Upper lobe of left lung (tissue), 6 donors: Measurements from ENCODE around the gene ENPP3. TPM values are rescaled to one million over a fixed set of nuclear protein-coding genes. Genes with fewer than 3 reads are reported as not detected.

ENCODE experiments used
- ATAC-seq, 2 donors: fragments of 200-7000 bp; cut with Tn5 transposase; one replicate each; pipeline ENCODE4 v1.9.1; 2022; ENCODE audit warnings: mild to moderate bottlenecking in 2 of 2, moderate library complexity in 2 of 2; ENCODE audit not compliant: low FRiP score in 2 of 2
- DNase-seq, 2 donors: peaks; one replicate each; pipeline ENCODE4 v3.0.0-alpha.2; 2019 to 2020
- H3K27ac ChIP-seq, 4 donors: fragments of 200-600 bp; sonication (generic); one replicate each; pipeline ENCODE4 v1.5.1; 2016 to 2019
- H3K27me3 ChIP-seq, 4 donors: fragments of 200-600 bp; sonication (generic); one replicate each; pipeline ENCODE4 v1.5.1; 2017 to 2019
- H3K36me3 ChIP-seq, 4 donors: fragments of 200-600 bp; sonication (generic); one replicate each; pipeline ENCODE4 v1.5.1; 2016 to 2019
- H3K4me1 ChIP-seq, 4 donors: fragments of 200-600 bp; sonication (generic); one replicate each; pipeline ENCODE4 v1.5.1; 2018 to 2019
- H3K4me3 ChIP-seq, 4 donors: fragments of 200-600 bp; sonication (generic); one replicate each; pipeline ENCODE4 v1.5.1; 2017 to 2019; ENCODE audit warnings: mild to moderate bottlenecking in 2 of 4, moderate library complexity in 1 of 4
- H3K9me3 ChIP-seq, 4 donors: fragments of 200-600 bp; sonication (generic); one replicate each; pipeline ENCODE4 v1.5.1; 2018 to 2019
- CTCF ChIP-seq, 6 experiments: fragments of 450-650 bp in 4 of 6; fragments of 200-600 bp in 2 of 6; sonication (generic) in 2 of 6; IDR thresholded peaks; one replicate each; pipeline ENCODE4 v1.5.1; 2016 to 2019; ENCODE audit warnings: antibody characterized with exemption in 6 of 6
- EP300 ChIP-seq, 4 donors: sonication (generic); formaldehyde crosslinking; IDR thresholded peaks; one replicate each; pipeline ENCODE4 v1.5.1; 2017; ENCODE audit warnings: antibody characterized with exemption in 4 of 4, control low read depth in 2 of 4
- POLR2A ChIP-seq, 4 donors: fragments of 450-650 bp; IDR thresholded peaks; one replicate each; pipeline ENCODE4 v1.5.1; 2016 to 2017; ENCODE audit warnings: antibody characterized with exemption in 4 of 4, mild to moderate bottlenecking in 2 of 4
- POLR2AphosphoS5 ChIP-seq, 2 donors: sonication (generic); formaldehyde crosslinking; IDR thresholded peaks; one replicate each; pipeline ENCODE4 v1.5.1; 2017; ENCODE audit warnings: antibody characterized with exemption in 2 of 2
- WGBS, 2 donors: methylation state at CpG; one replicate each; pipeline ENCODE4 v1.1.5; 2017 to 2018; 5-methylcytosine and 5-hydroxymethylcytosine counted together
- total RNA-seq, 6 donors: library from RNA; depleted of rRNA in 4 of 6; stranded (reverse); fragments of >200 nt in 4 of 6; gene quantifications; one replicate each; pipeline versions ENCODE4 v1.1.0 to v1.2.1, GENCODE V29; 2016 to 2021
- donor health status: DM: no; HTN: no; CAD: no; lungs with moderate emphysema.
- donor health status: DM: no; HTN: yes; CAD: no; lungs with severe emphysema.

Gene ENPP3
- total RNA-seq, 6 donors from 2014 or later = under 0.01 to 2.1 (median 0.39) TPM

GRCh38 chr6:131775886-131776285 lies 138.8 kb downstream of the ENPP3 start:
- WGBS, 2 donors = 89 to 95% methylated on average over 3 of the region's 3 CpGs
- H3K9me3 ChIP-seq = no peaks in the 10 kb centered on the region
- no peaks in the 10 kb centered on the region for H3K36me3 ChIP-seq
- ATAC-seq (no peak), DNase-seq (no peak)
- H3K27ac ChIP-seq = no peak overlapping the region
- H3K27me3 ChIP-seq = no peaks in the 10 kb centered on the region
- TF ChIP-seq CTCF (IDR thresholded peaks at IDR 0.05) (no peak), POLR2AphosphoS5 (IDR thresholded peaks at IDR 0.05) (no peak), POLR2A (IDR thresholded peaks at IDR 0.05) (no peak), EP300 (IDR thresholded peaks at IDR 0.05) (no peak)
- no peak overlapping the region for H3K4me3 ChIP-seq
- H3K4me1 ChIP-seq = no peaks in the 10 kb centered on the region

- ATAC-seq (no peak), DNase-seq (no peak)
- 77 to 91% methylated on average over 2 of the region's 2 CpGs for WGBS, 2 donors
- Histone ChIP-seq H3K27me3 (no peaks in the 10 kb centered on the region), H3K27ac (no peak overlapping the region), H3K36me3 (no peaks in the 10 kb centered on the region), H3K4me3 (no peak overlapping the region), H3K4me1 (no peaks in the 10 kb centered on the region), H3K9me3 (no peaks in the 10 kb centered on the region)
- TF ChIP-seq POLR2AphosphoS5 (IDR thresholded peaks at IDR 0.05) (no peak), EP300 (IDR thresholded peaks at IDR 0.05) (no peak), POLR2A (IDR thresholded peaks at IDR 0.05) (no peak), CTCF (IDR thresholded peaks at IDR 0.05) (no peak)
Observed at GRCh38 chr6:131776985-131777384, 139.9 kb downstream of the ENPP3 start.

GRCh38 chr6:131778169-131778568 lies 141.1 kb downstream of the ENPP3 start:
- H3K9me3 ChIP-seq = no peaks in the 10 kb centered on the region
- no peaks in the 10 kb centered on the region for H3K4me1 ChIP-seq
- no peak for TF ChIP-seq POLR2AphosphoS5 (IDR thresholded peaks at IDR 0.05)
- no peak for TF ChIP-seq CTCF (IDR thresholded peaks at IDR 0.05)
- TF ChIP-seq EP300 (IDR thresholded peaks at IDR 0.05) = no peak
- no peak for TF ChIP-seq POLR2A (IDR thresholded peaks at IDR 0.05)
- H3K36me3 ChIP-seq = no peaks in the 10 kb centered on the region
- no peak overlapping the region for H3K4me3 ChIP-seq
- no peak for DNase-seq
- H3K27ac ChIP-seq = no peak overlapping the region
- 72 to 76% methylated on average over 1 of the region's 1 CpG for WGBS, 2 donors
- no peaks in the 10 kb centered on the region for H3K27me3 ChIP-seq
- ATAC-seq = peak in 1 of 2 donors; percentile 46

- 90 to 91% methylated on average over 2 of the region's 2 CpGs for WGBS, 2 donors
- no peak overlapping the region for H3K27ac ChIP-seq
- no peak overlapping the region for H3K4me3 ChIP-seq
- ATAC-seq (no peak), DNase-seq (no peak)
- no peaks in the 10 kb centered on the region for H3K36me3 ChIP-seq
- TF ChIP-seq EP300 (IDR thresholded peaks at IDR 0.05) (no peak), POLR2AphosphoS5 (IDR thresholded peaks at IDR 0.05) (no peak), CTCF (IDR thresholded peaks at IDR 0.05) (no peak), POLR2A (IDR thresholded peaks at IDR 0.05) (no peak)
- H3K9me3 ChIP-seq = no peaks in the 10 kb centered on the region
- H3K4me1 ChIP-seq = no peaks in the 10 kb centered on the region
- no peaks in the 10 kb centered on the region for H3K27me3 ChIP-seq
Observed at GRCh38 chr6:131779304-131779703, 142.2 kb downstream of the ENPP3 start.

GRCh38 chr6:131780600-131780999 lies 143.5 kb downstream of the ENPP3 start:
- no peak for DNase-seq
- Histone ChIP-seq H3K27me3 (no peaks in the 10 kb centered on the region), H3K4me1 (no peaks in the 10 kb centered on the region), H3K4me3 (no peak overlapping the region), H3K9me3 (no peaks in the 10 kb centered on the region), H3K27ac (no peak overlapping the region), H3K36me3 (no peaks in the 10 kb centered on the region)
- 89 to 90% methylated on average over 11 of the region's 11 CpGs for WGBS, 2 donors
- no peak for TF ChIP-seq POLR2AphosphoS5 (IDR thresholded peaks at IDR 0.05)
- no peak for TF ChIP-seq CTCF (IDR thresholded peaks at IDR 0.05)
- TF ChIP-seq EP300 (IDR thresholded peaks at IDR 0.05) = no peak
- no peak for ATAC-seq
